Muscle layer of colon (tissue), 2 donors: Measurements from ENCODE around the gene EXOC6B.

Experiments
- H3K27ac ChIP-seq: one replicate; pipeline ENCODE4 v1.7.0; 2013; ENCODE audit warnings: low read depth, mild to moderate bottlenecking, low read length, moderate library complexity
- H3K27me3 ChIP-seq, 2 donors: one replicate each; pipeline ENCODE4 v1.7.0; 2013; ENCODE audit warnings: low read length in 2 of 2, mild to moderate bottlenecking in 2 of 2; ENCODE audit not compliant: insufficient read depth in 2 of 2, control insufficient read depth in 1 of 2
- H3K36me3 ChIP-seq: one replicate; pipeline ENCODE4 v1.7.0; 2013; ENCODE audit warnings: mild to moderate bottlenecking, low read length; ENCODE audit not compliant: insufficient read depth
- H3K4me1 ChIP-seq: one replicate; pipeline ENCODE4 v1.7.0; 2013; ENCODE audit warnings: mild to moderate bottlenecking, low read length; ENCODE audit not compliant: insufficient read depth
- H3K4me3 ChIP-seq, 2 donors: one replicate each; pipeline ENCODE4 v1.7.0; 2013; ENCODE audit warnings: low read length in 2 of 2, low read depth in 1 of 2, mild to moderate bottlenecking in 1 of 2, moderate library complexity in 1 of 2
- H3K9ac ChIP-seq: one replicate; pipeline ENCODE4 v1.7.0; 2013; ENCODE audit warnings: low read length
- H3K9me3 ChIP-seq: one replicate; pipeline ENCODE4 v1.7.0; 2013; ENCODE audit warnings: mild to moderate bottlenecking, low read length
- donor health status: abdominal sarcoma.
- donor health status: Adenocarcinoma of cecum.

Gene EXOC6B

DNA sequence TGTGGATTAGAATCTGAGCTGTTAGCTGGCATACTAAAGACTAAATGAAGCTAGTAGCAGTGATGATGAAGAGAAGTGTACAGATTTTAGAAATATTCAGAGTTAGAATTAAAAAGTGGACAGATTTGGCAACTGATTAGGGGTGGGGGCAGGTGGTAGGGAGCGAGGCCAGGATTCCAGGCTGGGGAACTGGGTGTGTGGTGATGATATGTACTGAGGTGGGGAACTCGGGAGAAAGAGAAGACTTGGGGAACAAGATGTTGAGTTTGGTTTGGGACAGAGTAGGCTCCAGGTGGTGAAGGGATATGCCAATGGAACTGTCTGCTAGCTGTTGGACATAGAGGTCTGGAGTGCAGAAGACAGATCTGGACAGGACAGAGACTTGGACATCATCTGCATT lies 669.0 kb downstream of the EXOC6B start:
- peaks cover 0 to 17% of the 10 kb centered on the region in 2 donors for H3K27me3 ChIP-seq
- H3K4me3 ChIP-seq = no peak overlapping the region
- no peaks in the 10 kb centered on the region for H3K9me3 ChIP-seq
- H3K4me1 ChIP-seq = no peaks in the 10 kb centered on the region
- H3K27ac ChIP-seq = no peak overlapping the region
- no peaks in the 10 kb centered on the region for H3K36me3 ChIP-seq
- no peak overlapping the region for H3K9ac ChIP-seq

DNA sequence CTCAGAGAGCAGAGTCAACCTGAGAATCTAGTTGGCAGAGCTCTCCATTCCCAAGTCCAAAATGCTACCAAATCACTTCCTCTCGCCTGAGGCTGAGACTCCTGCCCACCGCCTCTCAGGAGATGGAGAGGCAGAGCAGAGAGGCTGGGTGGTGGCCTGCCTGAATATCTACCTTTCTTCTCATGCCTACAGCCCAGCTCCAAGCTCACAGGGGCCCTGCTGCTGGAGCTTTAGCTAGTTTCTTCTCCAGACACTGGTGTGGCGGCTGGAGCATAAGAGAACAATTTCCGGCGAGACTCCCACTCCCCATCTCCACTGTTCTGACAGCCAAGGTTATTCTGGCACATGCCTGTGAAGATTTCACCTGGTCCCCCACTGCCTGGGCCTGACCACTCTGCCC lies 670.1 kb downstream of the EXOC6B start:
- peaks cover 4 to 19% of the 10 kb centered on the region in 2 donors for H3K27me3 ChIP-seq
- H3K4me1 ChIP-seq = no peaks in the 10 kb centered on the region

DNA sequence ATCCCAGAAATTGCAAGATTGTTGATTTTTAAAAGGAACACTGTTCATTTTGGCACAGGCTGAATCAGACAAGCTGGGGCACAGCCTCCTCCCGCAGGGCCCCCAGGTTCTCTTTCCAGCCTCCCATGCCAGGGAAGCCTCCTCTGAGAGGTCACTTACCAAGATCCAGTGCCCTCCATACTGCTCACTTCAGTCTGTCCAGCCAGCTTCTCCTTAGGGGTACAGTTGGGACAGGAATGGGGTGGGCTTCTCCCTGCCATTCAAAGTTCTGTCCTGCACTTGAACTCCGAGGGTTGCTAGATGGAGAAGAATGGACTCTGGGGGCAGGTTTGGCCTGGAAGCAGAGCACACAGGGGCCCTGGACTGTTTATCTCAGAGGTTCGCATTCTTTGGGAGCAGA lies 670.7 kb downstream of the EXOC6B start:
- H3K9ac ChIP-seq = no peak overlapping the region
- no peaks in the 10 kb centered on the region for H3K9me3 ChIP-seq
- peaks cover 2% of the 10 kb centered on the region for H3K4me1 ChIP-seq
- no peaks in the 10 kb centered on the region for H3K36me3 ChIP-seq
- H3K27ac ChIP-seq = no peak overlapping the region
- no peak overlapping the region for H3K4me3 ChIP-seq
- H3K27me3 ChIP-seq = peaks cover 10 to 24% of the 10 kb centered on the region in 2 donors

More for the DNA sequence above, 670.1 kb downstream of the EXOC6B start:
- Histone ChIP-seq H3K4me3 (no peak overlapping the region), H3K36me3 (no peaks in the 10 kb centered on the region), H3K9ac (no peak overlapping the region), H3K9me3 (no peaks in the 10 kb centered on the region), H3K27ac (no peak overlapping the region)

DNA sequence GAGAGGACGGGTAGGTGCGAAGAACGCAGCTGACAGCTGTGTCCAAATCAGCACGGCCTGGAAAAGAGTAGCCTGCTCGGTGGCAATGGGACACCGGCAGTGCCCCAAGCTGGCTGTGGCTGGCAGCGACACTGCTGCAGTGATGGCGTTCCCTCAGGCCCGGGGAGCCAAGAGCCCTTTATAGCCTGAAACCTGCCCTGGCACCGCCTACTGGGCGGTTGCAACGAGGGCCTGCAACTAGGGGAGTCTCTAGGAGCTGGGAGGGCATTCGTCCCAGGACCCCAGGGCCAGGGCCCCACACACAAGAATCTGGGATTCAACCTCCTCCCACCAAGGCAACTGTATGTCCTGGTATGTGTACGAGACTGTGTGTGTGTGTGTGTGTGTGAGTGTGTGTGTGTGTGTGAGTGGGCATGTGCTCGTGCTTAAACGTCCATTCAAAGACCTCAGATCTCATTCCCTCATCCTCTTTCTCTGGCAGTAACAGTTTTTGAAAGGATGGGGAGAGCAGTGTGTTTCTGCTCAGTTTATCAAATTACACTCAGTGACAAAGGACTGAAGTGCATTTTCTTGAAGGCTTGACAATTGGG lies 671.4 kb downstream of the EXOC6B start:
- Histone ChIP-seq H3K36me3 (no peaks in the 10 kb centered on the region), H3K9ac (no peak overlapping the region), H3K9me3 (no peaks in the 10 kb centered on the region), H3K27ac (no peak overlapping the region), H3K4me3 (no peak overlapping the region), H3K4me1 (peaks cover 9% of the 10 kb centered on the region), H3K27me3 (peaks cover 16 to 31% of the 10 kb centered on the region in 2 donors)

DNA sequence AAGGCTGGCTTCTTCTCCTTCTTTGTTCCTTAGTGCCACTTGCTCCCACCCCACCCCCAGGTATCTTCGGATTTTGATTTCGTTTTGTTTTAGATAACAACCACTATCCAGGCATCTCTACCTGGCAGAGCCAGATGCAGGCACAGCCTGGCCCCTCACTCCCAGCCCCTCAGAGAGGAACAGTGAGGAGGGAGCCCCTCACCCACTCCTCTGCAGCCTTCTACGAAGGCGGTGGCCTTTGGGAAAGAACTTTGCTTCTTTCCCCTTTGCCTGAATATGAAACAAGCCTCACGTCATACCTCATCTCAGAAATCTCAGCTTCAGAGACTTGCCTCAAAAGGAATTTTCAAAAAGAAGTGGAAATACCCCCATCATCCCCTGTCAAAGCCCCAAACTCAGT lies 671.9 kb downstream of the EXOC6B start:
- no peak overlapping the region for H3K27ac ChIP-seq
- H3K9ac ChIP-seq = no peak overlapping the region
- H3K9me3 ChIP-seq = no peaks in the 10 kb centered on the region
- peaks cover 12% of the 10 kb centered on the region for H3K4me1 ChIP-seq
- H3K4me3 ChIP-seq = no peak overlapping the region
- H3K27me3 ChIP-seq = peaks cover 20 to 36% of the 10 kb centered on the region in 2 donors
- H3K36me3 ChIP-seq = no peaks in the 10 kb centered on the region

DNA sequence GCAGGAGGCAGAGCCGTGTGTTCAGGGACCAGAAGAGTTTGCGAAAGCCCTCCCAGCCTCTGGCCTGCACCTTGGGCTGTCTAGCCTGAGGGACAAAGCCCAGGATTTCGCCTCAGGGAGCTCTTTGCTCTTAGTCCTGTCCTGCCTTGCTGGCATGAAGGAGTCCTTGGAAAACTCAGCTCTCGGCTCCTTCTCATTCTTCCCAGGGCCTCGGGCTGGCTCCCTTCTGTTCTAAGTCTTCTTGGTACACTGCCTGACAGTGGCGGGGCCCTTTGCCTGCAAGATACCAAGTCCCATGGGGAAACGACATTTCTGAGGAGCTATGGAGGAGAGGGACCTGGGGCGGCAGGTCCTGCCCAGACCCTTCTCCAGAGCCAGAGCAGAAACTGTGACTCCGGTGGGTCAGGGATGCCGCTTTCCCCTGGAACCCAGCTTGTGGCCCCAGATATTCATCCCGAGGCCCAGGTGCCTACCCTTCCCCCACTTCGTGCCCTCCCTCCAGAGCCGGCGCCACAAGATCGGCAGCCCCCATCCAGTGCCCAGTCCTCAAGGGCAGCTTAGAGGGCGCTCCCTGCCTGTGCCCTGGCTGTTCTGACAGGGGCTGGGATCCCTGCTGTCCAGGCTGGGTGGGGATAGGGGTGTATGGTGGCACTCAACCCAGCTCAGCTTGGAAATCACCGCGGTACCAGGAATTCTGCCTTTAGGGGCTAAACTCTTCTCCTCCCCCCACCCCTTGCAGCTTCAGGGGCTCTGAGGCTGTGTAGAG lies 672.6 kb downstream of the EXOC6B start:
- no peaks in the 10 kb centered on the region for H3K36me3 ChIP-seq
- no peak overlapping the region for H3K9ac ChIP-seq
- no peaks in the 10 kb centered on the region for H3K9me3 ChIP-seq
- H3K27ac ChIP-seq = no peak overlapping the region
- peaks cover 13% of the 10 kb centered on the region for H3K4me1 ChIP-seq
- H3K27me3 ChIP-seq = peaks cover 20 to 36% of the 10 kb centered on the region in 2 donors
- H3K4me3 ChIP-seq = no peak overlapping the region

DNA sequence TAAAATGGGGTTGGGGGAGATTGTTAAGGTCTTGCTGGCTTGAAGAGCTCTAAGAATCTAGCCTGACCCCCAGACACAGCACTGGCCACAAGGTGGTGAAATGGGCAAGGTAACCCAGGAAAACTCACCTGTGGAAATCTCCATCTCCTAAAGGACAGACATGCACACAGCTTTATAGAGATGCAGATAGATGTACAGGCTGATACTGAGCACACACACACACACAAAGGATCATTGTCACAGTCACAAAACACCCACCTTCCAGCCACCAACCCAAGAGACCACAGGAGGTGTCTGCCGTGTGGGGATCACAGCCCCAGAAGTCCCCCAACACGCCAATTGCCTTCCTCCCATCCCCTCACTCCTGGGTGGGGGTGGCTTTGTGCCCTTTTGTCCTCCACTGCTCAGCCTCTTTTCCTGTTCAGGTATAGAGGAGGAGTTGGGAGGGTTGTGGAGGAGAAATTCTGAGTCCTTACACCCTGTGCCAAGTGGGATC lies 674.9 kb downstream of the EXOC6B start:
- Histone ChIP-seq H3K9me3 (peaks cover 3% of the 10 kb centered on the region), H3K4me1 (peaks cover 31% of the 10 kb centered on the region), H3K9ac (no peak overlapping the region), H3K27ac (no peak overlapping the region), H3K4me3 (no peak overlapping the region), H3K27me3 (peaks cover 34 to 59% of the 10 kb centered on the region in 2 donors), H3K36me3 (no peaks in the 10 kb centered on the region)

DNA sequence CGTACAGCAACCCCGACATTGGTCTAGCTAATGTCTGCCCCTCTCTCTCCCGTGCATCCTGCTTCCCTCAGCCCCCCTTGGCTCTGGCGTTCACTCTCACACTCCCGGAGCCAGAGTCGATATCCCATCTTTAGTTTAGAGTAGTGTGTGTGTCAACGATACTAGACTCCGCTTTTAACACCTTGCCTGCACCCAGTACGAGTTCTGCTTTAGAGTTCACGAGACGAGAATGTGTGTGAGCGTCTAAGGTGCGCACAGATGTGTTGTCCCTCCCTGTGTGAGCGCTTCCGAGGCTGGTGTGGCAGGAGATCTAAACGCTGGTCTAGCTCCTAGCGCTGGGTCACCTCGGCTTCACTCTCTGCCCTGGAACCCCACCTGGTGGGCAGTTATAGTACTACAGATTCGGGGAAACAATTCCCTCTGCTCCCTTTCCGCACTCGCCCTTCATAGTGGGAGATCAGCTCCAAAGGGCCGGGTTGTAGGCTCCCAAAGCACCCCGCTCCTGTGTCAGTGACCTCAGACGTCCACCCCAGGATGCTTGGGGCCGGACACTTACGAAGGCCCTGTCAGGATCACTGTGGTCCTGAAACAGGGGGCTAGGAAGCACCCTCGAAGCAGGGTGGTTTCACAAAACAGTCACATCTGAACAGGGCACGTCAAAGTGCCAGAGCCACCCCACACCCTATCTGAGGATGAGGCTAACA lies 675.5 kb downstream of the EXOC6B start:
- Histone ChIP-seq H3K27ac (no peak overlapping the region), H3K9ac (no peak overlapping the region), H3K4me3 (peak overlapping the region in 1 of 2 donors; percentile 58), H3K9me3 (peaks cover 3% of the 10 kb centered on the region), H3K36me3 (no peaks in the 10 kb centered on the region), H3K27me3 (peaks cover 40 to 59% of the 10 kb centered on the region in 2 donors), H3K4me1 (peaks cover 37% of the 10 kb centered on the region)

DNA sequence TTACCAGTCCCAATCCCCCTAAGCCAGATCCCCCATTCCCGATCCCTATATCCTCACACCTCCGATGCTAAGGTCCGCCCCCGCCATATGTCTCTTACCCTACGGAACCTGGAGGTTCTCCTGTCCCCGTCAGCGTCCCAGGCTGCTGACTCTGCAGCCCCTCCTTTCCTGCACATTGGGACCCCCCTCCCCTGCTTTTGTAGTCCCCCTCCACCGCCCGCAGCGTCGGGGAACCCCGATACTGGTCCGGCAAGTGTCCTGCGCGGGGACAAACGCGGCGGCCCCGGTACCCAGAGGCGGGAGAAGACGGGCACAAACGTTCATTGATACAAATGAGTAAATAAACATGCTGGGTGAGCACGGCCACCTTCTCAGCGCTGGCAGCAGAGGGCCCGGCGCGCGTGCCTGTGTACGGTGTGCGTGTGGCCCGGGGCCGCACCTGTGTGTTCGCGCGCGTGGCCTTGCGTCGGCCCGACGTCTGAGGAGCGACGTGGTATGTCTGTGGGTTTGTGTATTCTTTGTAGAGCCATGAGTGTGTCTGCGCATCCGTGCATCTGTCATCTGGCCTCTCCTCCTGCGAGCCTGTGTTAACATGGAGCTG lies 676.2 kb downstream of the EXOC6B start:
- H3K36me3 ChIP-seq = no peaks in the 10 kb centered on the region
- peaks cover 43% of the 10 kb centered on the region for H3K4me1 ChIP-seq
- H3K4me3 ChIP-seq = peak overlapping the region; percentile 58 to 63
- no peak overlapping the region for H3K27ac ChIP-seq
- H3K9ac ChIP-seq = no peak overlapping the region
- H3K27me3 ChIP-seq = peaks cover 46 to 63% of the 10 kb centered on the region in 2 donors
- peaks cover 3% of the 10 kb centered on the region for H3K9me3 ChIP-seq

DNA sequence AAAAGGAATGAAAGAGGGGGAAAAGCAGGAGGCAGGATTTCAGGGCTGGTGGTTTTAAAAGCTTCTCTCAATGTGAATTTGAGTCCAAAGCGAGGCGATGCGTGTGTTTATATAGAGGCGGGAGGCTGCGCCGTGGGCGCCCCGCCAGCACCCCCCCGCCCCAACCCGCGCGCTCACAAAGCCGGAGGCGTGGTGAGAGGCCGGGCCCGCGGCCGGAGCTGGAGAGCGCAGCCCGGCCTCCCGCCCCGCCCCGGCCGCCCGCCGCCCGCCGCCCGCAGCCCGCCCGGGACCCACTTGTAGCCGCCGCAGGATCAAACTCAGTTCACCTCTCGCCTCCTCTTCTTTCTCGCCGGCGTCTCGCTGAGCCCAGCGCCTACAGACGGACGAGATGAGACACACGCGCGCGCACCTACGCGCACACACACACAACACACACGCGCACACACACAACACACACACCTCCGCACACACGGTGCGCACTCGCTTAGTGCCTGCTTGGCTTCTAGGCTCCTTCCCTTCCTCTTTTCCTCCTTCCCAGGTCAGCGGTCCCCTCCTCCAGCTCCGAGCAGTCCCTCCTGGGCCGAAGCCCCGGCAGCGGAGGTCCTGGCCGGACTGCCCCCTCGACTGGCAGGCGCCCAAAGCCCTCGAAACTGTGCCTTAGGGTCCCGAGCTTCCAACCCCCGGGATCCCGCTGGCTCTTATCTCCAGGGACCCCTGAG lies 676.8 kb downstream of the EXOC6B start:
- no peak overlapping the region for H3K9ac ChIP-seq
- peaks cover 3% of the 10 kb centered on the region for H3K9me3 ChIP-seq
- peaks cover 46% of the 10 kb centered on the region for H3K4me1 ChIP-seq

More for the DNA sequence above, 676.8 kb downstream of the EXOC6B start:
- peak overlapping the region; percentile 58 to 75 for H3K4me3 ChIP-seq
- no peaks in the 10 kb centered on the region for H3K36me3 ChIP-seq
- H3K27ac ChIP-seq = no peak overlapping the region
- peaks cover 48 to 60% of the 10 kb centered on the region in 2 donors for H3K27me3 ChIP-seq
